Kidney epithelial cell (primary cell): ENCODE measurements around the gene BMP6. TPM values are rescaled to one million over a fixed set of nuclear protein-coding genes. Genes with fewer than 3 reads are reported as not detected.

ENCODE experiments used
- DNase-seq: peaks from one replicate; pipeline ENCODE4 v3.0.0-alpha.2; 2010; ENCODE audit warnings: low read depth
- H3K27me3 ChIP-seq: 2 replicates; pipeline ENCODE4 v1.6.0; 2011; ENCODE audit warnings: low read length; ENCODE audit not compliant: control insufficient read depth, insufficient read depth
- H3K36me3 ChIP-seq: 2 replicates; pipeline ENCODE4 v1.5.1; 2011; ENCODE audit warnings: low read length; ENCODE audit not compliant: control insufficient read depth, insufficient read depth
- H3K4me3 ChIP-seq: 2 replicates; pipeline ENCODE4 v1.5.1; 2011; ENCODE audit warnings: low read depth, mild to moderate bottlenecking, control low read depth, low read length
- CTCF ChIP-seq: IDR thresholded peaks from 2 replicates; pipeline ENCODE4 v1.5.1; 2011; ENCODE audit warnings: mild to moderate bottlenecking, moderate library complexity, low read length, control low read depth, inconsistent platforms; ENCODE audit not compliant: insufficient read depth, poor library complexity, severe bottlenecking
- total RNA-seq: library from RNA; depleted of rRNA; stranded (reverse); fragments of >200 nt; gene quantifications from 2 replicates; pipeline ENCODE4 v1.2.3, GENCODE V29; 2015

Gene BMP6
- total RNA-seq, 1 donor from 2014 or later = 1.1 TPM

GRCh38 chr6:7769702-7770101 lies 43.8 kb downstream of the BMP6 start:
- Histone ChIP-seq H3K27me3 (no peaks in the 10 kb centered on the region), H3K36me3 (no peaks in the 10 kb centered on the region), H3K4me3 (no peak overlapping the region)
- DNase-seq = no peak
- no peak for TF ChIP-seq CTCF

- no peaks in the 10 kb centered on the region for H3K36me3 ChIP-seq
- H3K27me3 ChIP-seq = no peaks in the 10 kb centered on the region
- no peak for DNase-seq
- no peak overlapping the region for H3K4me3 ChIP-seq
- no peak for TF ChIP-seq CTCF
Observed at GRCh38 chr6:7770111-7770510, 44.2 kb downstream of the BMP6 start.

- Histone ChIP-seq H3K4me3 (no peak overlapping the region), H3K27me3 (no peaks in the 10 kb centered on the region), H3K36me3 (no peaks in the 10 kb centered on the region)
- no peak for TF ChIP-seq CTCF
- no peak for DNase-seq
Observed at GRCh38 chr6:7770601-7771000, 44.7 kb downstream of the BMP6 start.

- Histone ChIP-seq H3K4me3 (no peak overlapping the region), H3K36me3 (no peaks in the 10 kb centered on the region), H3K27me3 (no peaks in the 10 kb centered on the region)
- no peak for DNase-seq
- TF ChIP-seq CTCF = no peak
Observed at GRCh38 chr6:7773322-7773721, 47.4 kb downstream of the BMP6 start.

- Histone ChIP-seq H3K27me3 (no peaks in the 10 kb centered on the region), H3K36me3 (no peaks in the 10 kb centered on the region), H3K4me3 (no peak overlapping the region)
- no peak for TF ChIP-seq CTCF
- no peak for DNase-seq
Observed at GRCh38 chr6:7773914-7774313, 48.0 kb downstream of the BMP6 start.

- no peak for DNase-seq
- no peaks in the 10 kb centered on the region for H3K36me3 ChIP-seq
- no peaks in the 10 kb centered on the region for H3K27me3 ChIP-seq
- no peak overlapping the region for H3K4me3 ChIP-seq
- no peak for TF ChIP-seq CTCF
Observed at GRCh38 chr6:7776509-7776908, 50.6 kb downstream of the BMP6 start.
